OCI-LY1 (cell line): ENCODE measurements around the gene C13orf46.

Source experiments
- CTCF ChIP-seq: fragments of 200-600 bp; sonication (generic), shearing (Covaris generic); IDR thresholded peaks from 2 replicates; pipeline ENCODE4 v1.5.1; 2017; ENCODE audit warnings: mild to moderate bottlenecking, antibody characterized with exemption, low read length, moderate library complexity, mixed read lengths
- EZH2 ChIP-seq: fragments of 200-600 bp; sonication (generic), shearing (Covaris generic); IDR thresholded peaks from 2 replicates; pipeline ENCODE4 v1.8.0; 2017; ENCODE audit warnings: borderline replicate concordance, mixed run types, mild to moderate bottlenecking, antibody characterized with exemption, low read length, moderate library complexity, mixed read lengths

DNA sequence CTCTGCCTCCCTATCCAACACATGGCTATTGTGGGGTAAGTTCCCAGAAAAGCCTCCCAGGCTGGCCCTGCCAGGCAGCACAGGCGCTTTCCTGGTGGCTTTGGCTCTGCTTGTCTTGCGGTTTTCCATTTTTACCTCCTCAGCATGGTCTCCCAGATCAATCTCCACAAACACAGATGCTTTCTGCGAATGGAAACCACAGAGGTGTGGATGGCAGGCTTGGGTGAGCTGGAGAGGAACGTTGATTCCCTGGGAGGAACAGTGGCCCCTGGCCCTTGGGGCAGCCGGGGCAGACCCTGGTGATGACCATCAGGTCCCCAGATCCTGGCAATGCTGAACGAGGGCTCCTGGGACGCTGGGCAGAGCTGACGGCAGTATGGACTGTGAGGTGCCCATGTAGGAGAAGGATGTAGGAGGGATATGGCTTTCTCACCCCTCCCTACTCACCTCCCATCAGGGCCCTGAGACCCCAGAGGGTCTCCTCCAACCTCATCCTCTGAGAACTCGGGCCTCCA is 6.6 kb downstream of the C13orf46 start:
- no peak for TF ChIP-seq CTCF
- TF ChIP-seq EZH2, result no peak
